Fibroblast of peridontal ligament (primary cell): ENCODE data around the gene OLFM4.

ENCODE experiments used
- DNase-seq: peaks from one replicate; pipeline ENCODE4 v3.0.0-alpha.2; 2010; ENCODE audit errors: extremely low read depth

Gene OLFM4

DNA sequence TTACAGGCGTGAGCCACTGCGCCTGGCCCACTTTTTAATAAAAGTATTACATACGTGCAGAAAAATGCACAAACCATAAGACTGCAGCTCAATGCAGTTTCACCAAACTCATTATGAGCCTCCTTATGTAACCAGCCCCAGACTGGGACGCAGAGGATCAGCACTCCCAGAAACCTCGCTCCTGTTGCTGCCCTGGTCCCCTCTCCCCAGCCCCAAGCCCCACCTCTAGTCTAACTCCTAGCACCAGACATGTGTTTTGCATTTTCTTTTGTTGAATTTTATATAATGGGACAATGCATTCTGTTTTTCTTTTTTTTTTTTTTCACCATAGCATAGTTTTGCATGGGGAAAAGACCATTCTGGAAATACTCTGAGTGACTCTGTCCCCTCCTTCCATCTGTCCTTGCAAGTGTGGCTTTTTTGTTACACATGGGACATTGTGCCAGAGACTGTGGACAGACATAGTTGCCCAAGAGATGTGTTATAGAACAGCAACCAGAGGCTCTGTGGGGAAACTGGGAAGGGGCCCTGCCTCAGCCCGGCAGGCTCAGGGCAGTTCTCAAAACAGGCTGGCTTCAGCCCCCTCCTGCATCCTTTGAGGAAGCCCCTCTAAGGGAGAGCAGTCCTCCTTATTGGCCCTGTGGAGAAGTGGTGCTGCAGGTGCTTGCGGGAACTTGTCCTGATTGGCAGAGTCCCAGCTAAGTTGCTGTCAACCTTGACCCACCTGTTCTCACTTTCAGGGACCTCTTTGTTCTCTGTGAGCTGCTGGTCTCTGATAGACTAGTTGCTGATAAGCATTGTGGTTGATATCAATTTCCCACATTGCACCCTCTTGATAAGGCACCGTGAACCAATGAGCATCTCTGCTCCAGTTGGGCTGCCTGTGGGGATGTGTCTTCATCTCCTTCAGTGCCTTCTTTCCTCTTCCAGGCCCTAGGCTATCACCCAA, 13.8 kb upstream of the OLFM4 start:
- DNase-seq = no peak

GRCh38 chr13:53015971-53016370, 12.6 kb upstream of the OLFM4 start:
- no peak for DNase-seq

GRCh38 chr13:53017433-53017970, 11.1 kb upstream of the OLFM4 start:
- DNase-seq = no peak

DNA sequence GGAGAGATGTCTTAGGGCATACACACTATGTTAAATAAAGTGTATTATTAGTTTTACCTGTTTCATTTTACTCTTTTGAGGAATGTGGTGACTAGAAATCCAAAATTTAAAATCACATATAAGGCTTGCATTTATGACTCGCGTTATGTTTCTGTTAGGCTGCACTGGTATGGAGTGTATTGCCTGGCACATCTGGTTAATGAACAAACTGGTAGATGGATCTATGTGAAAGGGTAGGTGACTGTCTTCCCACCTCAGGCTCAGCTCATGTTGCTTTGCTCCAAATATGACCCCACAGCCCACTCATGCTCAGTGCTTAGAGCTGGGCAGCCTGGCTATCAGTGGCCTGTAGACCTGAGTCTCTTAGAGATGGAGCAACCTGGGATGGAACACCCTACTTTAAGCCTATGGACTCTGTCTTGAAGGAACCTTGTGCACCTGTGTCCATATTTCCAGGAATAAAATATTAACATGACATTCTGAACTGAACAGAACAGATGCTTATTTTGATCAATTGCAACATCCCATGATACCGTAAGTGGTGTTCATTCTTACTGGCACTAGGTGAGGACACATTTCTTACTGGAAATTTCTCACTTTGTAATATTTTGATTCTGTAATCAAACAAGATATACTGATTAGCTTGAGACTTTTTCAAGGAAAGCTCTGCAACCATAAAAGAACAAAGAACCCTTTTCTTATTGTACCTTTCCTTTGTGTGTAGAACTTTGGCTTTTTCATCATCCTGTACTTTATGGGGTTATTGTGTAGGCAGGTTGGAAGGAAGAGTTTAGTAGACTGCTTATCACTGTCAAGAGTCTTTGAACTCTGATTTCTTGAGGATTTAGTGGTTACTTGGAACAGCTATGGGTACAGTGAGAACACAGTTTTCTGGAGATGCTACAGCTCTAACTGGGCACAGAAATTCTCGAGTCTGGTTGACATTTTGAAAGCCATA, 9.6 kb upstream of the OLFM4 start:
- DNase-seq = no peak

- no peak for DNase-seq
Measured at GRCh38 chr13:53020764-53021335, 7.8 kb upstream of the OLFM4 start.

DNA sequence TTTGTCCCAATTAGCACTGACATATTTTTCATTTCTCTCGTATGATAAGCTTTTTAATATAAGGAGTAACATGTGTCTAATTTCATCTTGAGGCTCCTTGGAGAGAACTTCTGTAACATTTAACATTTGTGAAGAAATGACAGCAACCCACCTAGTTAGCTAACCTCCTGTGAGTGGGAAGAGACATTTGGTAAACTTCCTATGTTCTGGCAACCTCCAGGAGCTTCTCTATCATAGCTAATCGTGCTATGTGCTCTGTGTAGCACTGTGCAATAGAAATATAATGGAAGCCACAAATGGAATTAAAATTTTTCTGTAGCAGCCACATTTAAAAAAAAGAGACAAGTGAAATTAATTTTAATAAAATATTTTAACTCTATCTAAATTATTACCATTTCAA, 5.4 kb upstream of the OLFM4 start:
- no peak for DNase-seq

GRCh38 chr13:53028063-53028462, 550 bp upstream of the OLFM4 start:
- DNase-seq = no peak

GRCh38 chr13:53032849-53033248, 4.2 kb downstream of the OLFM4 start:
- no peak for DNase-seq

DNA sequence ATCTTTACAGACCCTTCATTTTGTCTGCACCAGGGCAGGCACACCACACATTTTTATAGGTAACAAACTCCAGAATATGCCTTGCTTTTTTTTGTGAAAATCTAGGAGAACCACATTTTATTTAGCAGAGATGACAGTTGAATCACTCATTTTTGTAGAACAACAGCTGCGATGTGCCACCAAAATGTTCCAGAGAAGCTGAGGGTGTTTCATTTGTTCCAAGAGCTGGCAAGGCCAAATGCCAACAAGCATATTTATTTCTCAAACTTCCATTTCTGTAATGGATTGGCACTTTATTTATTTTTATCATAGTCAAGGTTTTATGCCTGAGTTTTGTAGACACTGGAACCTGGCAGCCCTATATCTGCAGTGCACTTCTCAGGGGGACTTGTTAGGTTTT, 10.4 kb downstream of the OLFM4 start:
- DNase-seq = no peak

DNA sequence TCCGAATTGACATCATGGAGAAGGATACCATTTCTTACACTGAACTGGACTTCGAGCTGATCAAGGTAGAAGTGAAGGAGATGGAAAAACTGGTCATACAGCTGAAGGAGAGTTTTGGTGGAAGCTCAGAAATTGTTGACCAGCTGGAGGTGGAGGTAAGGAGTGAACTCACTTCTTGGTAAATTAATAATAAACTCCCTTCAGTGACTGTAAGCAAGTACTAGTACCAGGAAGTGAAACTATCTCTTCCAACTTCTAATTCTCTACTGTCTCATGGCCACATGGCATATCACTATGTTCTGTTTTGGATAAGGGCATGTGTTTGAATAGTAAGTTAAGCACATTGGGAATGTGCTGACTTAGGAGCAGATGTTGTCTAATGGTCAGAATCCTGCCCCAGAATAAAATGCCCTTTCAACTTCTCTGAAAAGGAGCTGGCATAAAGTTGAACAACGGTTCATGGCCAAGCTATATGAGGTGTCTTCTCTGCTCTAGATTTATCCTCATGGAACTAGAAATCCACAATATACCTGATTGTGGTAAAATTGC, 13.4 kb downstream of the OLFM4 start:
- no peak for DNase-seq

DNA sequence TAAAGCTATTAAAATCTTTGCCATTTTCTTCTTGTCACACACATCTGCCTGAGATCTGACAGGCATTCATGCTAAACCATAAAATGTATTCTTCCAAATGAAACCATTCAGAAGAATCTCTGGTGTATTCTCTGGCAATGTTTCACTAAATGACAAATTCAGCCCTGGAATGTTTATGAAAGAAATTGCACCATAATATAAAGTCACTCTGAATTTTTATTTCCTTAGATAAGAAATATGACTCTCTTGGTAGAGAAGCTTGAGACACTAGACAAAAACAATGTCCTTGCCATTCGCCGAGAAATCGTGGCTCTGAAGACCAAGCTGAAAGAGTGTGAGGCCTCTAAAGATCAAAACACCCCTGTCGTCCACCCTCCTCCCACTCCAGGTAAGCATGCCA, 14.3 kb downstream of the OLFM4 start:
- no peak for DNase-seq

DNA sequence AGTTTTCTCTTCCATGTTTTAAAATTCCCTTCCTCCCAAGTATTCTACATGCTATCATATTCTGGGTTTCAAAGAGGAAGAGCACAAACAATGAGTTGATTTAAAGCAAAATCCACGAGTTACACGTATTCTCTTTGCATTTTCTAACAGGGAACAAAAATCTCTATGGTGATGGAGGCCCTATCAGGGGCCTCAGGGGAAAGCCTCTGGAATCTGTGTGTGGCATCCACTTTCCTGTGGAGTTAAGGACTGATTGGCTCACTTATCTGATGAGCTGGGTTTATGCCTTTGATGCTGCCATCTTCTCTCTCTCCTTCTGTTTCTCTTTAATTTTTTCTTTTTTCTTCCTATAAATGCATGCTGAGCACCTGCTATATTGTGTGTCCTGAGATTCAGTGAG, 14.8 kb downstream of the OLFM4 start:
- no peak for DNase-seq

- DNase-seq = peak; percentile 1
Measured at GRCh38 chr13:53045189-53045588, 16.6 kb downstream of the OLFM4 start.

- no peak for DNase-seq
Measured at GRCh38 chr13:53048880-53049279, 20.3 kb downstream of the OLFM4 start.

- DNase-seq = no peak
Measured at GRCh38 chr13:53050151-53050550, 21.5 kb downstream of the OLFM4 start.

GRCh38 chr13:53052675-53053074, 24.1 kb downstream of the OLFM4 start:
- DNase-seq = no peak

- DNase-seq = no peak
Measured at GRCh38 chr13:53054569-53054968, 26.0 kb downstream of the OLFM4 start.

GRCh38 chr13:53058065-53058679, 29.6 kb downstream of the OLFM4 start:
- DNase-seq = no peak

- DNase-seq = no peak
Measured at GRCh38 chr13:53060840-53061490, 32.4 kb downstream of the OLFM4 start.

- no peak for DNase-seq
Measured at GRCh38 chr13:53064731-53065130, 36.1 kb downstream of the OLFM4 start.

DNA sequence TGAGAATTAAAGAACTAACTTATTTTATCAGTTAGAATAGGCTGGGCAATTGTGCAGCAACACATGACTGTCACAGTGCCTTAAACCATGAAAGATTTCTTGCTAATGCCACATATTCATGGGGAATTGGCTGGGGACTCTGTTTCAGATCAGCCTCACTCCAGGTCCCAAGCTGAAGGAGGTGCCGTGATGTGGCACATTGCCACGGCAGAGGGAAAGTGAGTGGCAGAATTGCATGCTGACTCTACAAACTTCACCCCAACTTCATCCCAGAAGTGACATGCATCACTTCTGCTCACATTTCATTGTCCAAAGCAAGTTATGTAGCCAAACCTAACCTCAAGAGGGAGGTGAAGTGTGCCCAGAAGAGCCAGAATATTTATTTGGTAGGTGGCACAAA, 37.8 kb downstream of the OLFM4 start:
- DNase-seq = no peak
